Activated T-helper 17 cell treated with anti-CD3 and anti-CD28 coated beads, Interleukin-2, amount 50 U/mL, for 72 hours (primary cell): Measurements from ENCODE around the gene TSNAX. TPM values are rescaled to one million over a fixed set of nuclear protein-coding genes. Genes with fewer than 3 reads are reported as not detected.

Experiments
- ATAC-seq: fragments of 150-1000 bp; cut with Tn5 transposase; replicated peaks from 2 replicates; pipeline ENCODE4 v1.10.0; 2021; ENCODE audit warnings: mild to moderate bottlenecking, moderate library complexity
- H3K27ac Mint-ChIP-seq: one replicate; pipeline ENCODE4 v1.8.0; 2022; ENCODE audit warnings: mixed read lengths
- H3K27me3 Mint-ChIP-seq: one replicate; pipeline ENCODE4 v1.8.0; 2022; ENCODE audit warnings: mixed read lengths
- H3K36me3 Mint-ChIP-seq: one replicate; pipeline ENCODE4 v1.8.0; 2022; ENCODE audit warnings: low read depth, mild to moderate bottlenecking, mixed read lengths
- H3K4me1 Mint-ChIP-seq: one replicate; pipeline ENCODE4 v1.8.0; 2022; ENCODE audit warnings: mixed read lengths
- H3K4me3 Mint-ChIP-seq: one replicate; pipeline ENCODE4 v1.8.0; 2022; ENCODE audit warnings: mild to moderate bottlenecking, mixed read lengths
- H3K9me3 Mint-ChIP-seq: one replicate; pipeline ENCODE4 v1.8.0; 2022; ENCODE audit warnings: mixed read lengths
- total RNA-seq, 2 donors: library from RNA; stranded (reverse); gene quantifications; one replicate each; pipeline ENCODE4 v1.2.3, GENCODE V29; 2022

Gene TSNAX
- total RNA-seq, 2 donors from 2014 or later: 34.5 to 35.3 TPM

GRCh38 chr1:231534703-231535159, 6.3 kb downstream of the TSNAX start:
- H3K27me3 Mint-ChIP-seq: no peaks in the 10 kb centered on the region

GRCh38 chr1:231536099-231536498, 7.6 kb downstream of the TSNAX start:
- peaks cover 86% of the 10 kb centered on the region for H3K36me3 Mint-ChIP-seq
- no peak overlapping the region for H3K4me3 Mint-ChIP-seq
- H3K27ac Mint-ChIP-seq: no peak overlapping the region
- peaks cover 10% of the 10 kb centered on the region for H3K4me1 Mint-ChIP-seq
- no peaks in the 10 kb centered on the region for H3K27me3 Mint-ChIP-seq
- H3K9me3 Mint-ChIP-seq: no peaks in the 10 kb centered on the region
- no peak for ATAC-seq

More at GRCh38 chr1:231534703-231535159, 6.3 kb downstream of the TSNAX start:
- ATAC-seq: no peak
- Mint-ChIP-seq H3K9me3 (no peaks in the 10 kb centered on the region), H3K36me3 (peaks cover 85% of the 10 kb centered on the region), H3K4me3 (no peak overlapping the region), H3K27ac (no peak overlapping the region), H3K4me1 (peaks cover 16% of the 10 kb centered on the region)

GRCh38 chr1:231540847-231541246, 12.4 kb downstream of the TSNAX start:
- Mint-ChIP-seq H3K4me3 (no peak overlapping the region), H3K36me3 (peaks cover 93% of the 10 kb centered on the region), H3K27me3 (no peaks in the 10 kb centered on the region), H3K9me3 (no peaks in the 10 kb centered on the region), H3K4me1 (no peaks in the 10 kb centered on the region), H3K27ac (no peak overlapping the region)
- no peak for ATAC-seq

- no peaks in the 10 kb centered on the region for H3K27me3 Mint-ChIP-seq
- no peak overlapping the region for H3K4me3 Mint-ChIP-seq
- no peak overlapping the region for H3K27ac Mint-ChIP-seq
- peaks cover 93% of the 10 kb centered on the region for H3K36me3 Mint-ChIP-seq
- no peak for ATAC-seq
- no peaks in the 10 kb centered on the region for H3K9me3 Mint-ChIP-seq
- H3K4me1 Mint-ChIP-seq: peaks cover 5% of the 10 kb centered on the region
Observed at GRCh38 chr1:231541842-231542241, 13.4 kb downstream of the TSNAX start.

- H3K36me3 Mint-ChIP-seq: peaks cover 82% of the 10 kb centered on the region
- no peak overlapping the region for H3K4me3 Mint-ChIP-seq
- no peaks in the 10 kb centered on the region for H3K27me3 Mint-ChIP-seq
- H3K9me3 Mint-ChIP-seq: no peaks in the 10 kb centered on the region
- H3K27ac Mint-ChIP-seq: no peak overlapping the region
- ATAC-seq: no peak
- peaks cover 5% of the 10 kb centered on the region for H3K4me1 Mint-ChIP-seq
Observed at GRCh38 chr1:231544943-231545592, 16.6 kb downstream of the TSNAX start.

- Mint-ChIP-seq H3K4me3 (no peak overlapping the region), H3K27ac (no peak overlapping the region), H3K9me3 (no peaks in the 10 kb centered on the region), H3K27me3 (no peaks in the 10 kb centered on the region), H3K36me3 (peaks cover 65% of the 10 kb centered on the region), H3K4me1 (peaks cover 9% of the 10 kb centered on the region)
- ATAC-seq: no peak
Observed at GRCh38 chr1:231546693-231547092, 18.2 kb downstream of the TSNAX start.

- Mint-ChIP-seq H3K27me3 (no peaks in the 10 kb centered on the region), H3K4me3 (no peak overlapping the region), H3K9me3 (no peaks in the 10 kb centered on the region), H3K4me1 (peaks cover 16% of the 10 kb centered on the region), H3K36me3 (peaks cover 59% of the 10 kb centered on the region), H3K27ac (no peak overlapping the region)
- no peak for ATAC-seq
Observed at GRCh38 chr1:231549733-231550447, 21.4 kb downstream of the TSNAX start.

- H3K36me3 Mint-ChIP-seq: peaks cover 63% of the 10 kb centered on the region
- no peak for ATAC-seq
- H3K27me3 Mint-ChIP-seq: no peaks in the 10 kb centered on the region
- H3K9me3 Mint-ChIP-seq: no peaks in the 10 kb centered on the region
- peaks cover 21% of the 10 kb centered on the region for H3K4me1 Mint-ChIP-seq
- H3K27ac Mint-ChIP-seq: no peak overlapping the region
- no peak overlapping the region for H3K4me3 Mint-ChIP-seq
Observed at GRCh38 chr1:231550448-231550781, 21.9 kb downstream of the TSNAX start.

- H3K4me1 Mint-ChIP-seq: peaks cover 30% of the 10 kb centered on the region
- peak overlapping the region; percentile 58 for H3K27ac Mint-ChIP-seq
- H3K9me3 Mint-ChIP-seq: no peaks in the 10 kb centered on the region
- ATAC-seq: no peak
- no peaks in the 10 kb centered on the region for H3K27me3 Mint-ChIP-seq
- H3K4me3 Mint-ChIP-seq: no peak overlapping the region
- peaks cover 47% of the 10 kb centered on the region for H3K36me3 Mint-ChIP-seq
Observed at GRCh38 chr1:231553320-231553719, 24.9 kb downstream of the TSNAX start.

- Mint-ChIP-seq H3K4me3 (peak overlapping the region; percentile 55), H3K36me3 (peaks cover 35% of the 10 kb centered on the region), H3K4me1 (peaks cover 30% of the 10 kb centered on the region), H3K27me3 (no peaks in the 10 kb centered on the region), H3K9me3 (no peaks in the 10 kb centered on the region), H3K27ac (peak overlapping the region; percentile 69)
- ATAC-seq: peak; percentile 96
Observed at GRCh38 chr1:231554969-231555368, 26.5 kb downstream of the TSNAX start.

GRCh38 chr1:231557411-231557810, 28.9 kb downstream of the TSNAX start:
- Mint-ChIP-seq H3K9me3 (no peaks in the 10 kb centered on the region), H3K27ac (peak overlapping the region; percentile 0), H3K27me3 (no peaks in the 10 kb centered on the region), H3K4me3 (no peak overlapping the region), H3K36me3 (peaks cover 46% of the 10 kb centered on the region), H3K4me1 (peaks cover 26% of the 10 kb centered on the region)
- ATAC-seq: no peak

- H3K9me3 Mint-ChIP-seq: no peaks in the 10 kb centered on the region
- no peaks in the 10 kb centered on the region for H3K27me3 Mint-ChIP-seq
- no peak for ATAC-seq
- peaks cover 43% of the 10 kb centered on the region for H3K36me3 Mint-ChIP-seq
- H3K27ac Mint-ChIP-seq: peak overlapping the region; percentile 0
- H3K4me3 Mint-ChIP-seq: no peak overlapping the region
- H3K4me1 Mint-ChIP-seq: peaks cover 26% of the 10 kb centered on the region
Observed at GRCh38 chr1:231557898-231558707, 29.6 kb downstream of the TSNAX start.

GRCh38 chr1:231558708-231559185, 30.3 kb downstream of the TSNAX start:
- Mint-ChIP-seq H3K36me3 (peaks cover 44% of the 10 kb centered on the region), H3K27ac (peak overlapping the region; percentile 0), H3K9me3 (no peaks in the 10 kb centered on the region), H3K27me3 (no peaks in the 10 kb centered on the region), H3K4me3 (no peak overlapping the region), H3K4me1 (peaks cover 29% of the 10 kb centered on the region)
- no peak for ATAC-seq

GRCh38 chr1:231561647-231562383, 33.3 kb downstream of the TSNAX start:
- H3K9me3 Mint-ChIP-seq: no peaks in the 10 kb centered on the region
- no peak for ATAC-seq
- H3K4me3 Mint-ChIP-seq: no peak overlapping the region
- H3K27me3 Mint-ChIP-seq: no peaks in the 10 kb centered on the region
- H3K27ac Mint-ChIP-seq: no peak overlapping the region
- peaks cover 43% of the 10 kb centered on the region for H3K36me3 Mint-ChIP-seq
- H3K4me1 Mint-ChIP-seq: peaks cover 9% of the 10 kb centered on the region
